A673 (cell line): Measurements from ENCODE around the gene SVIL. TPM values are rescaled to one million over a fixed set of nuclear protein-coding genes. Genes with fewer than 3 reads are reported as not detected.
"Not testable (repeated sequence)": the region's sequence is repeated elsewhere in the genome, so short reads cannot be mapped to it uniquely, and the experiment has no call there.

ENCODE experiments used
- BruUV-seq: library from RNA; stranded (reverse); fragments of 400-500 nt; replicated peaks from 2 replicates; lab custom pipeline; 2021; lab: Mats Ljungman, UMichigan
- CTCF ChIA-PET: fragments of 300-600 bp; sonication (Branson Sonifier 250); formaldehyde crosslinking; loops from one replicate; lab custom pipeline; 2022; ENCODE audit warnings: antibody characterized with exemption; lab: Charles Lee
- POLR2A ChIA-PET: fragments of 300-600 bp; sonication (Branson Sonifier 250); formaldehyde crosslinking; loops from one replicate; lab custom pipeline; 2022; ENCODE audit warnings: antibody characterized with exemption; ENCODE audit not compliant: low non-redundant PET; lab: Charles Lee
- DNase-seq: peaks from one replicate; pipeline ENCODE4 v3.0.0-alpha.2; 2015; ENCODE audit warnings: low spot score
- H3K27ac ChIP-seq: fragments of 200-600 bp; sonication (generic); 2 replicates; pipeline ENCODE4 v1.5.1; 2016; ENCODE audit warnings: mixed run types, low read depth, mild to moderate bottlenecking, mixed read lengths, antibody characterized with exemption, low read length; ENCODE audit not compliant: poor library complexity, severe bottlenecking
- H3K27me3 ChIP-seq: fragments of 200-600 bp; sonication (generic); replicated peaks from 2 replicates; pipeline ENCODE4 v1.6.1; 2017; ENCODE audit warnings: mixed run types, low read depth, mild to moderate bottlenecking, mixed read lengths, antibody characterized with exemption, low read length; ENCODE audit not compliant: insufficient read depth, poor library complexity
- H3K36me3 ChIP-seq: fragments of 200-600 bp; sonication (generic); 2 replicates; pipeline ENCODE4 v1.6.1; 2016; ENCODE audit warnings: mixed run types, mild to moderate bottlenecking, mixed read lengths, antibody characterized with exemption, low read length; ENCODE audit not compliant: insufficient read depth, poor library complexity, severe bottlenecking
- H3K4me1 ChIP-seq: fragments of 200-600 bp; sonication (generic); 2 replicates; pipeline ENCODE4 v1.6.1; 2017; ENCODE audit warnings: mixed run types, mild to moderate bottlenecking, mixed read lengths, antibody characterized with exemption, low read length; ENCODE audit not compliant: insufficient read depth, poor library complexity, severe bottlenecking
- H3K4me3 ChIP-seq: fragments of 200-600 bp; sonication (generic); 2 replicates; pipeline ENCODE4 v1.5.1; 2016; ENCODE audit warnings: low read depth, mixed run types, mild to moderate bottlenecking, mixed read lengths, low read length; ENCODE audit not compliant: poor library complexity, severe bottlenecking
- H3K9me3 ChIP-seq: fragments of 200-600 bp; sonication (generic); 2 replicates; pipeline ENCODE4 v1.6.1; 2016; ENCODE audit warnings: mixed run types, low read depth, mild to moderate bottlenecking, mixed read lengths, antibody characterized with exemption, low read length; ENCODE audit not compliant: poor library complexity, severe bottlenecking
- EZH2 ChIP-seq: fragments of 200-600 bp; sonication (generic); IDR thresholded peaks from 2 replicates; pipeline ENCODE4 v1.6.1; 2017; ENCODE audit warnings: borderline replicate concordance, low read depth, mild to moderate bottlenecking, mixed read lengths, antibody characterized with exemption, low read length; ENCODE audit not compliant: poor library complexity, severe bottlenecking
- intact Hi-C: fragments of 100-400 bp; cut with micrococcal nuclease; formaldehyde crosslinking; loops from one replicate; pipeline ENCODE4 v1.10.0; 2022; ENCODE audit not compliant: unreplicated experiment
- total RNA-seq: library from RNA; stranded (reverse); gene quantifications from 2 replicates; pipeline ENCODE4 v1.2.3, GENCODE V29; 2021
- TF ChIP-seq, protein P1 (sequence below): fragments of 300-800, 200-600 bp; sonication (generic); conservative IDR thresholded peaks from 2 replicates; pipeline ENCODE4 v1.5.1; 2017; ENCODE audit warnings: low read depth, mild to moderate bottlenecking, antibody characterized with exemption, low read length, moderate library complexity, mixed read lengths

Gene SVIL
- total RNA-seq, 1 experiment from 2014 or later = 31.9 TPM

DNA sequence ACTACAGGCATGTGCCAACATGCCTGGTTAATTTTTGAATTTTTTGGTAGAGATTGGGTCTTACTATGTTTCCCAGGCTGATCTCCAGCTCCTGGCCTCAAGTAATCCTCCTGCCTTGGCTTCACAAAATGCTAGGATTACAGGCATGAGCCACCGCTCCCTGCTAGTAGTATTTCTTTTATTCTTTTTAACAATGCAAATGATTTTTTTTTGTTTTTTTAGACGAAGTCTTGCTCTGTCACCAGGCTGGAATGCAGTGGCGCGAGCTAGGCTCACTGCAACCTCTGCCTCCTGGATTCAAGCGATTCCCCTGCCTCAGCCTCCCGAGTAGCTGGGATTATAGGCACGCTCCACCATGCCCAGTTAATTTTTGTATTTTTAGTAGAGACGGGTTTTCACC, 58.1 kb downstream of the SVIL start:
- Histone ChIP-seq H3K4me1 (no peaks in the 10 kb centered on the region), H3K9me3 (no peaks in the 10 kb centered on the region), H3K4me3 (no peak overlapping the region), H3K36me3 (no peaks in the 10 kb centered on the region), H3K27ac (no peak overlapping the region), H3K27me3 (no peaks in the 10 kb centered on the region)
- BruUV-seq = no TSS peak
- no peak for TF ChIP-seq EZH2
- TF ChIP-seq, protein P1, sequence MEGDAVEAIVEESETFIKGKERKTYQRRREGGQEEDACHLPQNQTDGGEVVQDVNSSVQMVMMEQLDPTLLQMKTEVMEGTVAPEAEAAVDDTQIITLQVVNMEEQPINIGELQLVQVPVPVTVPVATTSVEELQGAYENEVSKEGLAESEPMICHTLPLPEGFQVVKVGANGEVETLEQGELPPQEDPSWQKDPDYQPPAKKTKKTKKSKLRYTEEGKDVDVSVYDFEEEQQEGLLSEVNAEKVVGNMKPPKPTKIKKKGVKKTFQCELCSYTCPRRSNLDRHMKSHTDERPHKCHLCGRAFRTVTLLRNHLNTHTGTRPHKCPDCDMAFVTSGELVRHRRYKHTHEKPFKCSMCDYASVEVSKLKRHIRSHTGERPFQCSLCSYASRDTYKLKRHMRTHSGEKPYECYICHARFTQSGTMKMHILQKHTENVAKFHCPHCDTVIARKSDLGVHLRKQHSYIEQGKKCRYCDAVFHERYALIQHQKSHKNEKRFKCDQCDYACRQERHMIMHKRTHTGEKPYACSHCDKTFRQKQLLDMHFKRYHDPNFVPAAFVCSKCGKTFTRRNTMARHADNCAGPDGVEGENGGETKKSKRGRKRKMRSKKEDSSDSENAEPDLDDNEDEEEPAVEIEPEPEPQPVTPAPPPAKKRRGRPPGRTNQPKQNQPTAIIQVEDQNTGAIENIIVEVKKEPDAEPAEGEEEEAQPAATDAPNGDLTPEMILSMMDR = no peak
- CTCF ChIA-PET = no interaction called here
- intact Hi-C loops = no loop called here
- POLR2A ChIA-PET = no interaction called here
- no peak for DNase-seq

DNA sequence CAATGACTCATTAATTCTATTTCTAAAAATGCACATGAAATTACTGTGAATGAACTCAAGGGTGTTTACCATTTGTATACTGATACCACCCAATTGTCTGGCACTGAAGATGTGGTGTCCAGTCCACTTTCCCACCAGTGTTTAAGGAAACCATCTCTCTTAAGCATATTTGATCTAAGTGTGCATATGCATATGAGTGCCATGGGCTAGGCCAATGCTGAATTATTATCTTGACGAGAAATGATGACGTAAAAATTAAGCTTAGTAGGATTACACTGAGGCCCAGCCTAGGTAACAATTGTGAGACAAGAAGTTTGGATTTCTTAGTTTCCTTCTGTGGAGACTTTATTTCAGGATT, 59.7 kb downstream of the SVIL start:
- POLR2A ChIA-PET = no interaction called here
- no peak for TF ChIP-seq EZH2
- TF ChIP-seq, protein P1 = no peak
- CTCF ChIA-PET = no interaction called here
- intact Hi-C loops = no loop called here
- Histone ChIP-seq H3K4me1 (peaks cover 2% of the 10 kb centered on the region), H3K4me3 (no peak overlapping the region), H3K27ac (no peak overlapping the region), H3K27me3 (no peaks in the 10 kb centered on the region), H3K36me3 (no peaks in the 10 kb centered on the region), H3K9me3 (no peaks in the 10 kb centered on the region)
- BruUV-seq = no TSS peak
- no peak for DNase-seq

DNA sequence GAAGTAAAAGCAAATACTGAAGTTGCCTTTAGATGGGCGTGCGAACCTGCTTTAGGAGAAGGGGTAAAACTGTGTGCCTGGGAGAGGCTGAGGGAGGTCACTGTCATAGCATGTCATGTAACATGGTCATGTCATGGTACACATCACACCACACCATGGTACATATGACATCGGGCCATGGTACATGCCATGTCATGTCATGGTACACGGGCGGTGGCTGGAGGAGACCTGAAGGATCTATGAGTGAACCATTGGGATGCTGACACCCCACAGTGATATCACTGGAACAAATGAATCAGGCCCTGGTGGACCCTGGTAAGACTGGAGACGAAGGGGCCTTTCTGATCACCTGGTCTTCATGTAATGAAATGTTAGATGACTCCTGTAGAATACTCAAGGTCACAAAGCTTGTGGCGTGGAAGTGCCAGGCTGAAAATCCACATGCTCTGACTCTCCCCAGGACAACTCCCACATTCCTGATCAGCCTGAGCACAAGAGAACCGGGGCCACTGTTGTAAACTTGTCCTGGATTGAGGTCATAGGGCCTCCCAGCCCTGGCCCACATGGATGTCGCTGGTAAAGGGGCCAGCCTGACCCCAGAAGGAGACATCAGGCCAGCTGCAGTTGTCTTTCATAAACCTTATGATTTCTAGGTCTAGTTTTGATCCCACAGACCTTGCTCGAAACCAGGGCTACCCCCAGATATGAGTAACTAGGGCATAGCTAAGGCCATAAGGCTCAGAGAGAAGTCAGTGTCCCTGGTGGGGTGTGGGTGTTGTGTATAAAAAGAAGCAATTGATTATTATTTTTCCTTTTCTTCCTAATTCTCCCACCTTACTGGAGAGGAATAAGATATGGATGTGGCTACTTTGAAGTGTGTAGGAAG, 60.3 kb downstream of the SVIL start:
- POLR2A ChIA-PET, CTCF ChIA-PET, H3K27me3 ChIP-seq, H3K36me3 ChIP-seq, H3K27ac ChIP-seq, H3K9me3 ChIP-seq, BruUV-seq, intact Hi-C loops, H3K4me1 ChIP-seq, DNase-seq, H3K4me3 ChIP-seq: not testable (repeated sequence)

GRCh38 chr10:29570248-29570647, 64.5 kb downstream of the SVIL start:
- DNase-seq, CTCF ChIA-PET: not testable (repeated sequence)
- peaks cover 12% of the 10 kb centered on the region for H3K4me1 ChIP-seq

More at GRCh38 chr10:29570248-29570647, 64.5 kb downstream of the SVIL start:
- POLR2A ChIA-PET, H3K27ac ChIP-seq, intact Hi-C loops, H3K4me3 ChIP-seq, H3K9me3 ChIP-seq, H3K36me3 ChIP-seq, H3K27me3 ChIP-seq, BruUV-seq: not testable (repeated sequence)
